ENCODE results near the gene GPR87.

DNA sequence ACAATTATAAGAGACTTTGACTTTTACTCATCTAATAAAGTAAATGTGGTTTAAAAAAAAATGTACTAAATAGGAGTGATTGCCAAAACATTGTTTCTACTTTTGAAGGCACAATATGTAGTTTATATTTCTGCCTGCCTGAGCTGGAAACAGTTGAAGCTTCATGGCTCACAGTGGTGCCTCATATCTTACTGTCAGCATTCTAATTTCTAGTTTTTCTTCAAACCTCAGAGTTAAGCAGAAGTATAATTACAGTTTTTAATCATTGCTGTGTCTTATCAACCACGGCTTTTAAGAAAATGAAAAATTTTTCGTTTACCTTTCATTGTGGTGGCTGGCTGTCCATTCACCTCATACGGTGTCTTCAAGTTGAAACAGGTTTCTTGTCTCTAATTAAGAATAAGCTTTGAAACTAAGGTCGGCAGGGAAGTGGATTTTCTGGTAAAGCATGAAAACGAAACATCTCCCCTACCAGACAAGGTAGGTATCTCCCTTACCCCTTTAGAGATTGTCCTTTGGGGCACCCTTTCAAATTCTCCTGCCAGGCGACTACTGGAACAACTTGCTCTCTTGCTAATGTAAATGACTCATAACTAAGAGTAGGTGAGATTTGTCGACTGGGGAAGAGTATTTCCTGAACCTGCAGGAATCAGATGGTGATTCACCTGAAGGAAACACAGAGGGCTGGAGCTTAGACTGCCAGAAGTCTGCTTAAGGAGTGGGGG, at the start of gene GPR87:
- no peak for TF ChIP-seq EZH2phosphoT487 (IDR thresholded peaks at IDR 0.05; ENCODE audit: borderline replicate concordance)
- no peak; the same call in 1 of the 2 replicates for TF ChIP-seq ELF1 (IDR thresholded peaks at IDR 0.05; ENCODE audit: borderline replicate concordance, low read depth)
- TF ChIP-seq, protein P1, sequence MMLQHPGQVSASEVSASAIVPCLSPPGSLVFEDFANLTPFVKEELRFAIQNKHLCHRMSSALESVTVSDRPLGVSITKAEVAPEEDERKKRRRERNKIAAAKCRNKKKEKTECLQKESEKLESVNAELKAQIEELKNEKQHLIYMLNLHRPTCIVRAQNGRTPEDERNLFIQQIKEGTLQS (IDR thresholded peaks at IDR 0.05) = no peak
- TF ChIP-seq POLR2A (IDR thresholded peaks at IDR 0.05; ENCODE audit: borderline replicate concordance, extremely low read depth, insufficient read depth, insufficient read length) = no peak
